GM12874 (cell line): Measurements from ENCODE around the gene PTPRD.

ENCODE experiments used
- CTCF ChIP-seq: IDR thresholded peaks from 2 replicates; pipeline ENCODE4 v1.5.1; 2011; ENCODE audit warnings: low read depth, mild to moderate bottlenecking, control low read depth, low read length, moderate library complexity; ENCODE audit not compliant: insufficient read depth

PTPRD gene

GRCh38 chr9:8417341-8417740 is 2195.5 kb downstream of the PTPRD start:
- TF ChIP-seq CTCF, result no peak

- no peak for TF ChIP-seq CTCF
Measured at GRCh38 chr9:8412327-8412726, 2200.5 kb downstream of the PTPRD start.

- no peak for TF ChIP-seq CTCF
Measured at GRCh38 chr9:8408575-8409190, 2204.1 kb downstream of the PTPRD start.

GRCh38 chr9:8401961-8402705 is 2210.7 kb downstream of the PTPRD start:
- TF ChIP-seq CTCF, result no peak

- TF ChIP-seq CTCF, result no peak
Measured at GRCh38 chr9:8400378-8400777, 2212.4 kb downstream of the PTPRD start.

GRCh38 chr9:8395022-8395421 is 2217.8 kb downstream of the PTPRD start:
- TF ChIP-seq CTCF, result no peak

GRCh38 chr9:8394341-8394740 is 2218.5 kb downstream of the PTPRD start:
- no peak for TF ChIP-seq CTCF
